DOHH2 (cell line): ENCODE data around the gene SPTBN4.

Experiments
- CTCF ChIP-seq: fragments of 200-600 bp; sonication (generic); IDR thresholded peaks from one replicate; pipeline ENCODE4 v1.5.1; 2014; ENCODE audit warnings: antibody characterized with exemption, mild to moderate bottlenecking, low read depth, low read length; ENCODE audit not compliant: poor library complexity, severe bottlenecking
- EZH2phosphoT487 ChIP-seq: fragments of 200-600 bp; sonication (generic); IDR thresholded peaks from 2 replicates; pipeline ENCODE4 v1.6.1; 2017; ENCODE audit warnings: borderline replicate concordance, mild to moderate bottlenecking, antibody characterized with exemption, low read length, moderate library complexity, mixed read lengths

DNA sequence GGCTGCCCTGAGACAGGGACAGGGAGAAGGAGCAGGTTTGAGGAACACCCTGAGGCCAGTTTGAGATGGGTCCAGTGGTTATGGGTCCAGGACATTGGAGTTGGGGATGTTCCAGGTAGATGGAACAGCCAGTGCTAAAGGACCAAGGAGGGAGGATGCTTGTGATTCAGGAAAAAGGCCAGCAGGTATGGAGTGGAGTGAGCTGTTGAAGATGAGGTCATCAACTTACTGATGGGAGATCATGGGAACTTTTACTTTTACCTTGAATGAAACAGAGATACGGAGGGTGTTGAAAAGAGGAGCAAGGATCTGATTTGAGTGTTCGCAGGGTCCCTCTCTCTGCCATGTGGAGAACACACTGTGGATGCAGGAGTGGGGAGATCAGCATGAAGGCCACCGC, 25.5 kb downstream of the SPTBN4 start:
- TF ChIP-seq CTCF (no peak), EZH2phosphoT487 (no peak)
